Measurements from ENCODE around the gene SLITRK5.

The SLITRK5 gene, protein sequence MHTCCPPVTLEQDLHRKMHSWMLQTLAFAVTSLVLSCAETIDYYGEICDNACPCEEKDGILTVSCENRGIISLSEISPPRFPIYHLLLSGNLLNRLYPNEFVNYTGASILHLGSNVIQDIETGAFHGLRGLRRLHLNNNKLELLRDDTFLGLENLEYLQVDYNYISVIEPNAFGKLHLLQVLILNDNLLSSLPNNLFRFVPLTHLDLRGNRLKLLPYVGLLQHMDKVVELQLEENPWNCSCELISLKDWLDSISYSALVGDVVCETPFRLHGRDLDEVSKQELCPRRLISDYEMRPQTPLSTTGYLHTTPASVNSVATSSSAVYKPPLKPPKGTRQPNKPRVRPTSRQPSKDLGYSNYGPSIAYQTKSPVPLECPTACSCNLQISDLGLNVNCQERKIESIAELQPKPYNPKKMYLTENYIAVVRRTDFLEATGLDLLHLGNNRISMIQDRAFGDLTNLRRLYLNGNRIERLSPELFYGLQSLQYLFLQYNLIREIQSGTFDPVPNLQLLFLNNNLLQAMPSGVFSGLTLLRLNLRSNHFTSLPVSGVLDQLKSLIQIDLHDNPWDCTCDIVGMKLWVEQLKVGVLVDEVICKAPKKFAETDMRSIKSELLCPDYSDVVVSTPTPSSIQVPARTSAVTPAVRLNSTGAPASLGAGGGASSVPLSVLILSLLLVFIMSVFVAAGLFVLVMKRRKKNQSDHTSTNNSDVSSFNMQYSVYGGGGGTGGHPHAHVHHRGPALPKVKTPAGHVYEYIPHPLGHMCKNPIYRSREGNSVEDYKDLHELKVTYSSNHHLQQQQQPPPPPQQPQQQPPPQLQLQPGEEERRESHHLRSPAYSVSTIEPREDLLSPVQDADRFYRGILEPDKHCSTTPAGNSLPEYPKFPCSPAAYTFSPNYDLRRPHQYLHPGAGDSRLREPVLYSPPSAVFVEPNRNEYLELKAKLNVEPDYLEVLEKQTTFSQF

GRCh38 chr13:87671031-87671752 is at the start of gene SLITRK5:
SLITRK5 (plus strand) TSS chr13:87671371; CDS start chr13:87675389, 4,018 bp downstream.
- TF ChIP-seq ZFX (IDR thresholded peaks at IDR 0.05): no peak
- TF ChIP-seq, protein P1, sequence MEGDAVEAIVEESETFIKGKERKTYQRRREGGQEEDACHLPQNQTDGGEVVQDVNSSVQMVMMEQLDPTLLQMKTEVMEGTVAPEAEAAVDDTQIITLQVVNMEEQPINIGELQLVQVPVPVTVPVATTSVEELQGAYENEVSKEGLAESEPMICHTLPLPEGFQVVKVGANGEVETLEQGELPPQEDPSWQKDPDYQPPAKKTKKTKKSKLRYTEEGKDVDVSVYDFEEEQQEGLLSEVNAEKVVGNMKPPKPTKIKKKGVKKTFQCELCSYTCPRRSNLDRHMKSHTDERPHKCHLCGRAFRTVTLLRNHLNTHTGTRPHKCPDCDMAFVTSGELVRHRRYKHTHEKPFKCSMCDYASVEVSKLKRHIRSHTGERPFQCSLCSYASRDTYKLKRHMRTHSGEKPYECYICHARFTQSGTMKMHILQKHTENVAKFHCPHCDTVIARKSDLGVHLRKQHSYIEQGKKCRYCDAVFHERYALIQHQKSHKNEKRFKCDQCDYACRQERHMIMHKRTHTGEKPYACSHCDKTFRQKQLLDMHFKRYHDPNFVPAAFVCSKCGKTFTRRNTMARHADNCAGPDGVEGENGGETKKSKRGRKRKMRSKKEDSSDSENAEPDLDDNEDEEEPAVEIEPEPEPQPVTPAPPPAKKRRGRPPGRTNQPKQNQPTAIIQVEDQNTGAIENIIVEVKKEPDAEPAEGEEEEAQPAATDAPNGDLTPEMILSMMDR (conservative IDR thresholded peaks at IDR 0.05): peak; percentile 92

GRCh38 chr13:87622971-87623370 is 48.2 kb upstream of the SLITRK5 start:
- TF ChIP-seq, protein P1 (conservative IDR thresholded peaks at IDR 0.05): no peak
- H3K27ac ChIP-seq: no peak overlapping the region

More at GRCh38 chr13:87671031-87671752, at the start of gene SLITRK5:
- H3K27ac ChIP-seq: no peak within 1 kb of the TSS

GRCh38 chr13:87656306-87656705 is 14.9 kb upstream of the SLITRK5 start:
- no peak overlapping the region for H3K27ac ChIP-seq
- TF ChIP-seq, protein P1 (conservative IDR thresholded peaks at IDR 0.05): no peak
- no peak for TF ChIP-seq ZFX (IDR thresholded peaks at IDR 0.05)

- TF ChIP-seq, protein P1 (conservative IDR thresholded peaks at IDR 0.05): no peak
- TF ChIP-seq ZFX (IDR thresholded peaks at IDR 0.05): no peak
Observed at GRCh38 chr13:87661471-87661870, 9.7 kb upstream of the SLITRK5 start.

DNA sequence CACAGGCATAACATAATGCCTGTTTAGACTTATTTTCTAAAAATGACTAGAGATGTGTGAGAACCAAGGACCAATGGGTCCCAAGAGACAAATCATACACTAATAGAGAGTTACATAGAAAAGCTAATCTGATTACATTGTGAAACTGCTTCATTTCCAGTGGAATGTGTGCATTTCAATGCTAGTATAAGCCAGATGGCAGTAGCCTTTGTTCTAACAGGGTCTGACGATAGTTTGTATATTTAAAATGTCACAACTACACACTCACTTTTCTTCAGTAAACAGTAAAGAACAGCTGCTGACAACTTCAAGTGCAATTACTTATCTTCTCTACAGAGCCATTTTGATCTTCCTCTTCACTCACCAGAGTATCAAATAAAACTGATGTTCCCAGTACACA is 4.3 kb upstream of the SLITRK5 start:
- TF ChIP-seq, protein P1 (conservative IDR thresholded peaks at IDR 0.05): no peak
- TF ChIP-seq ZFX (IDR thresholded peaks at IDR 0.05): no peak

More at GRCh38 chr13:87661471-87661870, 9.7 kb upstream of the SLITRK5 start:
- H3K27ac ChIP-seq: no peak overlapping the region

DNA sequence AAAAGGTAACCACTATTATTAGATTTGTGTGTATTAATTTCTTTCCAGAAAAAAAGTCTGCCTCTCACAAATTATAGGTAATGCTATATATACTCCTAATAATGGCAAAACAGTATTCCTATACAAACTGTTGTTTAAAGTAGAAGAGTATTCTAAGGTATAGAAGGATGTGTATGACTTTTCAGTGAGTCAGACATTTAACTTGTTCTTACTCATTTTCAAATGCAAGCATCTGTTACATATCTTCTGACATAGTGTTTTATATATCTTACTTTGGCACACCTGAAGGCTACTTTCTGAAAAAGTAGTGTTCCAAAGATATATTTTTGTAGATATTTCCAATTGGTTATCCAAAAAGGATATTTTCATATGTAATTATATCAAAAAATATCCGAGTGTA is 3.5 kb upstream of the SLITRK5 start:
- no peak overlapping the region for H3K27ac ChIP-seq
- TF ChIP-seq ZFX (IDR thresholded peaks at IDR 0.05): no peak
- TF ChIP-seq, protein P1 (conservative IDR thresholded peaks at IDR 0.05): no peak

More for the DNA sequence above, 4.3 kb upstream of the SLITRK5 start:
- no peak overlapping the region for H3K27ac ChIP-seq
